Endothelial cell of umbilical vein (primary cell): ENCODE results near the gene TBC1D3H.
"Not testable (repeated sequence)": the region's sequence is repeated elsewhere in the genome, so short reads cannot be mapped to it uniquely, and the experiment has no call there.

ENCODE experiments used
- EZH2 ChIP-seq: IDR thresholded peaks from 2 replicates; pipeline ENCODE4 v1.6.1; 2012; ENCODE audit warnings: borderline replicate concordance, low read depth, mild to moderate bottlenecking, moderate library complexity, low read length, inconsistent platforms; ENCODE audit not compliant: severe bottlenecking
- FOS ChIP-seq: IDR thresholded peaks from 2 replicates; pipeline ENCODE4 v1.6.1; 2011; ENCODE audit warnings: mild to moderate bottlenecking, low read length, moderate library complexity, borderline replicate concordance; ENCODE audit not compliant: insufficient read depth
- GATA2 ChIP-seq: IDR thresholded peaks from 2 replicates; pipeline ENCODE4 v1.7.0; 2011; ENCODE audit warnings: low read depth, mild to moderate bottlenecking, moderate library complexity, mixed read lengths, low read length; ENCODE audit not compliant: insufficient read length, insufficient read depth
- POLR2A ChIP-seq: IDR thresholded peaks from 2 replicates; pipeline ENCODE4 v1.6.1; 2012; ENCODE audit warnings: low read depth, mild to moderate bottlenecking, control low read depth, low read length
- POLR2AphosphoS5 ChIP-seq: IDR thresholded peaks from 2 replicates; pipeline ENCODE4 v1.6.1; 2012; ENCODE audit warnings: low read depth, mild to moderate bottlenecking, control low read depth, low read length, moderate library complexity; ENCODE audit not compliant: insufficient read depth
- TF ChIP-seq, protein P1 (sequence below), 2 donors: IDR thresholded peaks; 1 replicate in 1 of 2; 2 replicates in 1 of 2; pipeline ENCODE4 v1.5.1; 2011; ENCODE audit warnings: low read length in 2 of 2, mild to moderate bottlenecking in 2 of 2, moderate library complexity in 2 of 2, control low read depth in 1 of 2, inconsistent platforms in 1 of 2, low read depth in 1 of 2; ENCODE audit not compliant: insufficient read depth in 1 of 2; ENCODE audit errors: extremely low read depth in 1 of 2

DNA sequence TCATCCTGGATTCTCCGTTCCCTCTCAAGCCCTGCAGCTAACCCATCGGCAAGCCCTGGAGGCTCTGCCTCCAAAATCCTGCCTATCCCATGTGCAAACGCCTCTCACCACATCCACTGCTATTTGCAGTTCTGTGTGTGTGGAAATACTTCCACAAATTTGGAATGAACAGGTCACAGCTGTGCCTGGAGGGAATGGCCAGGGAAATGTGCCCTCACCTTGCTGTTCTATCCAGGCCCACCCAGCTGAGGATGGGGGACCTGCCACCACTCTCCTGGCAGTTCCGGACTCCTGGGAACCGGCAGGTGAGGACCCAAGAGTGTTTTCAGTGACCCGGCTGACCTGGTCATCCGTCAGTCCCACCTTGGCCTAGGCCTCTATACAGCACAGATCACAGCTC lies 12.3 kb downstream of the TBC1D3H start:
- TF ChIP-seq POLR2A, EZH2, POLR2AphosphoS5, FOS, GATA2: not testable (repeated sequence)
- TF ChIP-seq, protein P1, sequence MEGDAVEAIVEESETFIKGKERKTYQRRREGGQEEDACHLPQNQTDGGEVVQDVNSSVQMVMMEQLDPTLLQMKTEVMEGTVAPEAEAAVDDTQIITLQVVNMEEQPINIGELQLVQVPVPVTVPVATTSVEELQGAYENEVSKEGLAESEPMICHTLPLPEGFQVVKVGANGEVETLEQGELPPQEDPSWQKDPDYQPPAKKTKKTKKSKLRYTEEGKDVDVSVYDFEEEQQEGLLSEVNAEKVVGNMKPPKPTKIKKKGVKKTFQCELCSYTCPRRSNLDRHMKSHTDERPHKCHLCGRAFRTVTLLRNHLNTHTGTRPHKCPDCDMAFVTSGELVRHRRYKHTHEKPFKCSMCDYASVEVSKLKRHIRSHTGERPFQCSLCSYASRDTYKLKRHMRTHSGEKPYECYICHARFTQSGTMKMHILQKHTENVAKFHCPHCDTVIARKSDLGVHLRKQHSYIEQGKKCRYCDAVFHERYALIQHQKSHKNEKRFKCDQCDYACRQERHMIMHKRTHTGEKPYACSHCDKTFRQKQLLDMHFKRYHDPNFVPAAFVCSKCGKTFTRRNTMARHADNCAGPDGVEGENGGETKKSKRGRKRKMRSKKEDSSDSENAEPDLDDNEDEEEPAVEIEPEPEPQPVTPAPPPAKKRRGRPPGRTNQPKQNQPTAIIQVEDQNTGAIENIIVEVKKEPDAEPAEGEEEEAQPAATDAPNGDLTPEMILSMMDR (IDR thresholded peaks at IDR 0.05; ENCODE audit: extremely low read depth in 1 of 2, insufficient read depth in 1 of 2, low read depth in 1 of 2, low read length in 2 of 2) = not testable (repeated sequence)
